Smooth muscle cell (in vitro differentiated cells): Measurements from ENCODE around the gene GLB1L2. TPM values are rescaled to one million over a fixed set of nuclear protein-coding genes. Genes with fewer than 3 reads are reported as not detected.
"Not testable (repeated sequence)": the region's sequence is repeated elsewhere in the genome, so short reads cannot be mapped to it uniquely, and the experiment has no call there.

Experiments
- DNase-seq: peaks from one replicate; lab custom pipeline; 2025; ENCODE audit not compliant: unreplicated experiment; lab: John Stamatoyannopoulos, UW
- H2AFZ ChIP-seq: fragments of 200-600 bp; sonication (generic); 2 replicates; pipeline ENCODE4 v1.6.0; 2016; ENCODE audit warnings: antibody characterized with exemption, low read depth, mild to moderate bottlenecking
- H3F3A ChIP-seq: fragments of 200-600 bp; sonication (generic); 2 replicates; pipeline ENCODE4 v1.6.0; 2017; ENCODE audit warnings: antibody characterized with exemption, low read depth
- H3K27ac ChIP-seq: fragments of 200-600 bp; sonication (generic); 2 replicates; pipeline ENCODE4 v1.5.1; 2016; ENCODE audit warnings: low read depth, mild to moderate bottlenecking
- H3K27me3 ChIP-seq: fragments of 200-600 bp; sonication (generic); 2 replicates; pipeline ENCODE4 v1.6.1; 2016; ENCODE audit warnings: low read depth, mild to moderate bottlenecking
- H3K36me3 ChIP-seq: fragments of 200-600 bp; sonication (generic); 2 replicates; pipeline ENCODE4 v1.5.1; 2016; ENCODE audit warnings: low read depth
- H3K4me1 ChIP-seq: fragments of 200-600 bp; sonication (generic); 2 replicates; pipeline ENCODE4 v1.5.1; 2016; ENCODE audit warnings: low read depth
- H3K4me2 ChIP-seq: fragments of 200-600 bp; sonication (generic); 2 replicates; pipeline ENCODE4 v1.6.0; 2016; ENCODE audit warnings: mild to moderate bottlenecking
- H3K4me3 ChIP-seq: fragments of 200-600 bp; sonication (generic); 2 replicates; pipeline ENCODE4 v1.5.1; 2016; ENCODE audit warnings: mild to moderate bottlenecking
- H3K79me2 ChIP-seq: fragments of 200-600 bp; sonication (generic); 2 replicates; pipeline ENCODE4 v1.6.0; 2016; ENCODE audit warnings: low read depth, mild to moderate bottlenecking
- H3K9ac ChIP-seq: fragments of 200-600 bp; sonication (generic); 2 replicates; pipeline ENCODE4 v1.6.0; 2016; ENCODE audit warnings: low read depth
- H3K9me3 ChIP-seq: fragments of 200-600 bp; sonication (generic); replicated peaks from 2 replicates; pipeline ENCODE4 v1.5.1; 2016; ENCODE audit warnings: low read depth
- H4K20me1 ChIP-seq: fragments of 200-600 bp; sonication (generic); 2 replicates; pipeline ENCODE4 v1.6.0; 2016; ENCODE audit warnings: low read depth
- CTCF ChIP-seq: fragments of 200-600 bp; sonication (generic); IDR thresholded peaks from 2 replicates; pipeline ENCODE4 v1.5.1; 2017; ENCODE audit warnings: borderline replicate concordance, mild to moderate bottlenecking, antibody characterized with exemption; ENCODE audit not compliant: insufficient read depth, poor library complexity, severe bottlenecking
- WGBS: methylation state at CpG from one replicate; pipeline ENCODE4 v1.1.7; 2016; ENCODE audit warnings: low lambda C conversion rate; 5-methylcytosine and 5-hydroxymethylcytosine counted together
- polyA plus RNA-seq: library from polyadenylated mRNA; unstranded; fragments of >200 nt; fragmentation: Nextera tagmentation; extraction: Ambion mirVana; gene quantifications from 2 replicates; pipeline ENCODE4 v1.2.1, GENCODE V29; 2016
- total RNA-seq: library from RNA; depleted of rRNA; stranded (reverse); fragments of >200 nt; gene quantifications from 2 replicates; pipeline ENCODE4 v1.2.3, GENCODE V29; 2014

GLB1L2 gene
- total RNA-seq (0.40 and 1.3 TPM in 2 replicates), polyA plus RNA-seq (0.25 and 0.83 TPM in 2 replicates)

- H3K27me3 ChIP-seq = peaks cover 18% of the 10 kb centered on the region
- H3K4me3 ChIP-seq = peak within 1 kb of the TSS; percentile 57
- H3K4me2 ChIP-seq = peak within 1 kb of the TSS; percentile 94
- H4K20me1 ChIP-seq = no peaks in the 10 kb centered on the region
- no peaks in the 10 kb centered on the region for H3K79me2 ChIP-seq
- 1% methylated on average over 44 of the region's 80 CpGs for WGBS
- no peaks in the 10 kb centered on the region for H3K9me3 ChIP-seq
- no peaks in the 10 kb centered on the region for H3F3A ChIP-seq
- H3K4me1 ChIP-seq = peaks cover 6% of the 10 kb centered on the region
- no peak for TF ChIP-seq CTCF
- H3K9ac ChIP-seq = no peak within 1 kb of the TSS
- H2AFZ ChIP-seq = peak within 1 kb of the TSS; percentile 87
- no peak within 1 kb of the TSS for H3K27ac ChIP-seq
- no peaks in the 10 kb centered on the region for H3K36me3 ChIP-seq
- DNase-seq = peak; percentile 32
These were observed at the start of gene GLB1L2 for GRCh38 chr11:134331354-134332188. Gene GLB1L2 (plus strand): TSS chr11:134331988. CDS start chr11:134332062, 74 bp downstream.

GRCh38 chr11:134282121-134283045, 49.4 kb upstream of the GLB1L2 start:
- no peak for DNase-seq
- H3K27me3 ChIP-seq = peaks cover 29% of the 10 kb centered on the region
- no peak overlapping the region for H2AFZ ChIP-seq
- H3K9me3 ChIP-seq = no peaks in the 10 kb centered on the region
- no peak overlapping the region for H3K27ac ChIP-seq
- H3F3A ChIP-seq = no peaks in the 10 kb centered on the region
- no peak overlapping the region for H3K4me2 ChIP-seq
- TF ChIP-seq CTCF = no peak
- H4K20me1 ChIP-seq = no peaks in the 10 kb centered on the region
- no peaks in the 10 kb centered on the region for H3K36me3 ChIP-seq
- H3K9ac ChIP-seq = no peak overlapping the region
- H3K79me2 ChIP-seq = no peaks in the 10 kb centered on the region
- WGBS = 96% methylated on average over 22 of the region's 22 CpGs
- no peaks in the 10 kb centered on the region for H3K4me1 ChIP-seq
- H3K4me3 ChIP-seq = no peak overlapping the region

GRCh38 chr11:134283461-134284230, 48.1 kb upstream of the GLB1L2 start:
- Histone ChIP-seq H2AFZ (no peak overlapping the region), H3K9me3 (no peaks in the 10 kb centered on the region), H3K36me3 (no peaks in the 10 kb centered on the region), H3K9ac (no peak overlapping the region), H3F3A (no peaks in the 10 kb centered on the region), H3K4me3 (no peak overlapping the region), H3K27me3 (peaks cover 17% of the 10 kb centered on the region), H3K4me1 (no peaks in the 10 kb centered on the region), H3K79me2 (no peaks in the 10 kb centered on the region), H3K4me2 (no peak overlapping the region), H3K27ac (no peak overlapping the region), H4K20me1 (no peaks in the 10 kb centered on the region)
- no peak for DNase-seq
- TF ChIP-seq CTCF = no peak
- WGBS = 90% methylated on average over 16 of the region's 16 CpGs

- not testable (repeated sequence) for H3K9ac ChIP-seq, H2AFZ ChIP-seq, H3K36me3 ChIP-seq, H3F3A ChIP-seq, H3K27ac ChIP-seq, H3K4me2 ChIP-seq, H3K4me1 ChIP-seq, DNase-seq, H3K9me3 ChIP-seq, H3K4me3 ChIP-seq, H4K20me1 ChIP-seq, H3K79me2 ChIP-seq
- WGBS = 88% methylated on average over 5 of the region's 5 CpGs
- peaks cover 12% of the 10 kb centered on the region for H3K27me3 ChIP-seq
These were observed 47.4 kb upstream of the GLB1L2 start for GRCh38 chr11:134284349-134284748.
